ENCODE measurements around the gene MTMR12.
A peak's percentile ranks its signal among the peaks of the same experiment; 100 is the strongest.
"Not testable (repeated sequence)": the region's sequence is repeated elsewhere in the genome, so short reads cannot be mapped to it uniquely, and the experiment has no call there.

The MTMR12 gene

GRCh38 chr5:32233696-32234447 is 78.9 kb downstream of the MTMR12 start:
- H3K27ac Mint-ChIP-seq, result peak overlapping the region; percentile 47

GRCh38 chr5:32233220-32233695 is 79.5 kb downstream of the MTMR12 start:
- DNase-seq (ENCODE audit: low spot score in 2 of 2) (no peak), ATAC-seq (ENCODE audit: low read depth) (no peak)
- Mint-ChIP-seq H3K4me3 (no peak overlapping the region), H3K27ac (peak overlapping the region; percentile 47), H3K36me3 (peaks cover 33% of the 10 kb centered on the region), H3K4me1 (peaks cover 16% of the 10 kb centered on the region), H3K27me3 (no peaks in the 10 kb centered on the region), H3K9me3 (no peaks in the 10 kb centered on the region)

More at GRCh38 chr5:32233696-32234447, 78.9 kb downstream of the MTMR12 start:
- no peak overlapping the region for H3K4me3 Mint-ChIP-seq
- H3K4me1 Mint-ChIP-seq, result peaks cover 16% of the 10 kb centered on the region
- ATAC-seq (ENCODE audit: low read depth), result no peak
- peaks cover 29% of the 10 kb centered on the region for H3K36me3 Mint-ChIP-seq
- no peaks in the 10 kb centered on the region for H3K9me3 Mint-ChIP-seq
- DNase-seq (ENCODE audit: low spot score in 2 of 2), result no peak
- H3K27me3 Mint-ChIP-seq, result no peaks in the 10 kb centered on the region

- Mint-ChIP-seq H3K27ac (peak overlapping the region; percentile 83), H3K9me3 (no peaks in the 10 kb centered on the region)
Measured at GRCh38 chr5:32232441-32233219, 80.1 kb downstream of the MTMR12 start.

DNA sequence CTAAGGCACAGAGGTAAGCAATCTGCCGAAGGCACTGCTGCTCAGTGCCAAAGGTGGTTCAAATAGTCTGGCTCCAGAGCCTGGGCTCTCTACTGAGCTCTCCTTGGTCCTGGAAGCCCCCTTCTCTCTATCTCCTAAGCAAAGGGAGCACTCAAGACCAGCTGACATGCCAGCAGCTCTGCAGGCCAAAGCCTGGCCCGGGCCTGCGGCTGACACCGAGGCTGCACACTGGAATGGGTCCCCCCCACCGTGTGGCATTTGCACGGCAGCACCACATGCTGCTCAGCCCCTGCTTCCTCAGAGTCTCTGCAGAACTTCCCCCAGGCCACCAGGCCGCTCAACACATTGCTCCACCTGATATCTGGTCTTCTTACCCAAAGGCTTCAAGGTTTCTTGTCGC is 80.8 kb downstream of the MTMR12 start:
- ATAC-seq (ENCODE audit: low read depth) (no peak), DNase-seq (ENCODE audit: low spot score in 2 of 2) (no peak)
- H3K4me3 Mint-ChIP-seq, result no peak overlapping the region
- H3K9me3 Mint-ChIP-seq, result no peaks in the 10 kb centered on the region
- peaks cover 16% of the 10 kb centered on the region for H3K4me1 Mint-ChIP-seq
- H3K27ac Mint-ChIP-seq, result peak overlapping the region; percentile 83
- H3K27me3 Mint-ChIP-seq, result no peaks in the 10 kb centered on the region
- peaks cover 28% of the 10 kb centered on the region for H3K36me3 Mint-ChIP-seq

More at GRCh38 chr5:32232441-32233219, 80.1 kb downstream of the MTMR12 start:
- ATAC-seq (ENCODE audit: low read depth), result peak; percentile 81
- DNase-seq (ENCODE audit: low spot score in 2 of 2), result peak; percentile 75 to 76
- H3K4me1 Mint-ChIP-seq, result peaks cover 16% of the 10 kb centered on the region
- no peak overlapping the region for H3K4me3 Mint-ChIP-seq
- H3K27me3 Mint-ChIP-seq, result no peaks in the 10 kb centered on the region
- peaks cover 33% of the 10 kb centered on the region for H3K36me3 Mint-ChIP-seq

- H3K4me3 Mint-ChIP-seq, result no peak overlapping the region
- no peak overlapping the region for H3K27ac Mint-ChIP-seq
- DNase-seq (ENCODE audit: low spot score in 2 of 2), result no peak
Measured at GRCh38 chr5:32231241-32231640, 81.5 kb downstream of the MTMR12 start.

GRCh38 chr5:32230356-32231099 is 82.2 kb downstream of the MTMR12 start:
- H3K4me3 Mint-ChIP-seq, result no peak overlapping the region
- ATAC-seq (ENCODE audit: low read depth) (peak; percentile 75), DNase-seq (ENCODE audit: low spot score in 2 of 2) (no peak)
- peaks cover 1% of the 10 kb centered on the region for H3K9me3 Mint-ChIP-seq
- H3K36me3 Mint-ChIP-seq, result peaks cover 30% of the 10 kb centered on the region
- peaks cover 16% of the 10 kb centered on the region for H3K4me1 Mint-ChIP-seq
- no peaks in the 10 kb centered on the region for H3K27me3 Mint-ChIP-seq
- H3K27ac Mint-ChIP-seq, result peak overlapping the region; percentile 67

More at GRCh38 chr5:32231241-32231640, 81.5 kb downstream of the MTMR12 start:
- no peak for ATAC-seq (ENCODE audit: low read depth)
- peaks cover 16% of the 10 kb centered on the region for H3K4me1 Mint-ChIP-seq
- peaks cover 30% of the 10 kb centered on the region for H3K36me3 Mint-ChIP-seq
- H3K27me3 Mint-ChIP-seq, result no peaks in the 10 kb centered on the region
- H3K9me3 Mint-ChIP-seq, result peaks cover 1% of the 10 kb centered on the region

- no peaks in the 10 kb centered on the region for H3K27me3 Mint-ChIP-seq
- peaks cover 1% of the 10 kb centered on the region for H3K9me3 Mint-ChIP-seq
- peaks cover 16% of the 10 kb centered on the region for H3K4me1 Mint-ChIP-seq
- no peak for DNase-seq (ENCODE audit: low spot score in 2 of 2)
- peak overlapping the region; percentile 67 for H3K27ac Mint-ChIP-seq
- H3K4me3 Mint-ChIP-seq, result no peak overlapping the region
- H3K36me3 Mint-ChIP-seq, result peaks cover 25% of the 10 kb centered on the region
- ATAC-seq (ENCODE audit: low read depth), result no peak
Measured at GRCh38 chr5:32229586-32229985, 83.2 kb downstream of the MTMR12 start.

GRCh38 chr5:32228816-32229215 is 83.9 kb downstream of the MTMR12 start:
- DNase-seq (ENCODE audit: low spot score in 2 of 2), result no peak
- Mint-ChIP-seq H3K27ac (peak overlapping the region; percentile 43), H3K9me3 (peaks cover 1% of the 10 kb centered on the region), H3K36me3 (peaks cover 24% of the 10 kb centered on the region), H3K4me1 (peaks cover 16% of the 10 kb centered on the region), H3K27me3 (no peaks in the 10 kb centered on the region), H3K4me3 (no peak overlapping the region)
- no peak for ATAC-seq (ENCODE audit: low read depth)

- DNase-seq (ENCODE audit: low spot score in 2 of 2), result no peak
- peaks cover 14% of the 10 kb centered on the region for H3K36me3 Mint-ChIP-seq
- no peak overlapping the region for H3K4me3 Mint-ChIP-seq
- H3K27ac Mint-ChIP-seq, result no peak overlapping the region
- H3K4me1 Mint-ChIP-seq, result peaks cover 3% of the 10 kb centered on the region
- ATAC-seq (ENCODE audit: low read depth), result no peak
- no peaks in the 10 kb centered on the region for H3K27me3 Mint-ChIP-seq
- H3K9me3 Mint-ChIP-seq, result peaks cover 1% of the 10 kb centered on the region
Measured at GRCh38 chr5:32225445-32225844, 87.3 kb downstream of the MTMR12 start.

GRCh38 chr5:32223972-32224609 is 88.6 kb downstream of the MTMR12 start:
- Mint-ChIP-seq H3K27me3 (no peaks in the 10 kb centered on the region), H3K4me1 (no peaks in the 10 kb centered on the region), H3K27ac (no peak overlapping the region), H3K4me3 (no peak overlapping the region), H3K9me3 (peaks cover 1% of the 10 kb centered on the region), H3K36me3 (peaks cover 10% of the 10 kb centered on the region)
- DNase-seq (ENCODE audit: low spot score in 2 of 2) (no peak), ATAC-seq (ENCODE audit: low read depth) (no peak)

GRCh38 chr5:32222723-32223470 is 89.8 kb downstream of the MTMR12 start:
- ATAC-seq (ENCODE audit: low read depth) (no peak), DNase-seq (ENCODE audit: low spot score in 2 of 2) (no peak)
- Mint-ChIP-seq H3K4me3 (no peak overlapping the region), H3K27ac (no peak overlapping the region), H3K9me3 (peaks cover 1% of the 10 kb centered on the region), H3K27me3 (no peaks in the 10 kb centered on the region), H3K4me1 (no peaks in the 10 kb centered on the region), H3K36me3 (peaks cover 6% of the 10 kb centered on the region)

GRCh38 chr5:32217886-32218396 is 94.8 kb downstream of the MTMR12 start:
- Mint-ChIP-seq H3K4me1 (peaks cover 4% of the 10 kb centered on the region), H3K27ac (no peak overlapping the region), H3K36me3 (no peaks in the 10 kb centered on the region), H3K4me3 (no peak overlapping the region), H3K9me3 (no peaks in the 10 kb centered on the region), H3K27me3 (no peaks in the 10 kb centered on the region)
- ATAC-seq (ENCODE audit: low read depth) (no peak), DNase-seq (ENCODE audit: low spot score in 2 of 2) (no peak)

- H3K36me3 Mint-ChIP-seq; H3K9me3 Mint-ChIP-seq; H3K4me1 Mint-ChIP-seq; DNase-seq (ENCODE audit: low spot score in 2 of 2); H3K4me3 Mint-ChIP-seq; H3K27ac Mint-ChIP-seq; H3K27me3 Mint-ChIP-seq; ATAC-seq (ENCODE audit: low read depth): not testable (repeated sequence)
Measured at GRCh38 chr5:32214344-32214743, 98.4 kb downstream of the MTMR12 start.
